Measurements from ENCODE around the gene TOP2B. TPM values are rescaled to one million over a fixed set of nuclear protein-coding genes. Genes with fewer than 3 reads are reported as not detected.
A peak's percentile ranks its signal among the peaks of the same experiment; 100 is the strongest.

Gene TOP2B
- total RNA-seq, 4 donors from 2014 or later: 56.1 to 274 (median 120) TPM

DNA sequence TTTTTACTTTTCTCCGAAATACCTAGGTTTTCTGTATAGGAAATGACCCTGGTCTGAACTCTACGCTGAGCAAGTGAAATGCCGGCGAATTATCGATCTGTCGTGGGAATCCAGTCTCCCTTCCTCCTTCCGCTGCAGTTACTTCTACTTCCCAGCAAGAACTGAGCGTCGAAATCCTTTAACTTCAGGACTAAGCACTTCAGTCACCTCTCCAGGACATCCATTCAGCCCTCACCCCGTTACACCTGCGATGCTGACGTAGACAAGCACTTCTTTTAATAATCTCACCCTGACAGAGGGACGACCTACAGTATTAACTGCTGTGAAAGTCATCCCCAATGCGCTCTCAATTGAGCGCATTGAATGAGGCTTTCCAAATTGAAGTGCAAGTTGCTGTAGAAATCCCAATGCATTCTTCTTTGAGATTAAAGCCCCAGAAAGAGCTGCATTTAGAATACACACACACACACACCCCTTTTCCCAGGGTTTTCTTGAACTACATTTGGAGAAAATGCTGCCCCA is 1.3 kb downstream of the TOP2B start:
- peak overlapping the region; percentile 97 to 100 for H3K27ac ChIP-seq
- H3K36me3 ChIP-seq: no peaks in the 10 kb centered on the region
- intact Hi-C loops (cut with DNase I; ENCODE audit: low total_unique reads): no loop called here
- H3K27me3 ChIP-seq: no peaks in the 10 kb centered on the region
- H3K9me3 ChIP-seq: no peaks in the 10 kb centered on the region
- DNase-seq: no peak
- peaks cover 12 to 15% of the 10 kb centered on the region in 2 donors for H3K4me1 ChIP-seq
- peak overlapping the region; percentile 65 to 93 for H3K4me3 ChIP-seq
- TF ChIP-seq, protein P1, sequence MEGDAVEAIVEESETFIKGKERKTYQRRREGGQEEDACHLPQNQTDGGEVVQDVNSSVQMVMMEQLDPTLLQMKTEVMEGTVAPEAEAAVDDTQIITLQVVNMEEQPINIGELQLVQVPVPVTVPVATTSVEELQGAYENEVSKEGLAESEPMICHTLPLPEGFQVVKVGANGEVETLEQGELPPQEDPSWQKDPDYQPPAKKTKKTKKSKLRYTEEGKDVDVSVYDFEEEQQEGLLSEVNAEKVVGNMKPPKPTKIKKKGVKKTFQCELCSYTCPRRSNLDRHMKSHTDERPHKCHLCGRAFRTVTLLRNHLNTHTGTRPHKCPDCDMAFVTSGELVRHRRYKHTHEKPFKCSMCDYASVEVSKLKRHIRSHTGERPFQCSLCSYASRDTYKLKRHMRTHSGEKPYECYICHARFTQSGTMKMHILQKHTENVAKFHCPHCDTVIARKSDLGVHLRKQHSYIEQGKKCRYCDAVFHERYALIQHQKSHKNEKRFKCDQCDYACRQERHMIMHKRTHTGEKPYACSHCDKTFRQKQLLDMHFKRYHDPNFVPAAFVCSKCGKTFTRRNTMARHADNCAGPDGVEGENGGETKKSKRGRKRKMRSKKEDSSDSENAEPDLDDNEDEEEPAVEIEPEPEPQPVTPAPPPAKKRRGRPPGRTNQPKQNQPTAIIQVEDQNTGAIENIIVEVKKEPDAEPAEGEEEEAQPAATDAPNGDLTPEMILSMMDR (IDR thresholded peaks at IDR 0.05): no peak
- TF ChIP-seq POLR2A (IDR thresholded peaks at IDR 0.05): no peak

DNA sequence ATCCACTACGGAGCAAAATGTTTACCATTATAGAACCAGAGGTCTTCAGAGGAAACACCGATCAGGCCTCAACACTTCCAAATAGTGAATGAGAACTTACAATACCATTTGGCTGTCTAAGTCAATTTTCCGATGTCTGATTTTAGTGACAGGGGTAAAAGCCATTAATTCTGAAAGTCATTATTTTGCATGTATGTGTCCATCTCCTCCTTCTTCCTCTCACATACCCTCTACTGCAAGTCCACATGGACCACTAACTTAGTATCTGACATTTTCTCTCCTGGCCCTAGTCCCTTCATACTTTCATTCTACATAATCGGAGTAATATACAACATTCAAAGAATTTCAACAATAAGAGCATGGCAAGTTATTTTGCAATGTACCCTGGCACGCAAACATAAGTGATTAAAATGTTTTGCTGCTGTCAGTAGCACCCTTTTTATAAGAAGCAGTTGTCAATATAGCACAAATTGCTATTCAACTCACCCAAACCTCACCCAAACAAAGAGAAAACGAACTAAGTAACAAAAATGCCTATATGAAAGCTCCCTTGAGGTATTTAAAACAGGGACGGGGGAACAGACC is 1.9 kb downstream of the TOP2B start:
- DNase-seq: no peak
- H3K4me3 ChIP-seq: peak overlapping the region; percentile 65 to 93
- intact Hi-C loops (cut with DNase I; ENCODE audit: low total_unique reads): no loop called here
- no peaks in the 10 kb centered on the region for H3K9me3 ChIP-seq
- peaks cover 12 to 15% of the 10 kb centered on the region in 2 donors for H3K4me1 ChIP-seq
- TF ChIP-seq POLR2A (IDR thresholded peaks at IDR 0.05): no peak
- TF ChIP-seq, protein P1 (IDR thresholded peaks at IDR 0.05): no peak
- no peaks in the 10 kb centered on the region for H3K36me3 ChIP-seq
- H3K27me3 ChIP-seq: no peaks in the 10 kb centered on the region
- peak overlapping the region; percentile 97 to 100 for H3K27ac ChIP-seq

DNA sequence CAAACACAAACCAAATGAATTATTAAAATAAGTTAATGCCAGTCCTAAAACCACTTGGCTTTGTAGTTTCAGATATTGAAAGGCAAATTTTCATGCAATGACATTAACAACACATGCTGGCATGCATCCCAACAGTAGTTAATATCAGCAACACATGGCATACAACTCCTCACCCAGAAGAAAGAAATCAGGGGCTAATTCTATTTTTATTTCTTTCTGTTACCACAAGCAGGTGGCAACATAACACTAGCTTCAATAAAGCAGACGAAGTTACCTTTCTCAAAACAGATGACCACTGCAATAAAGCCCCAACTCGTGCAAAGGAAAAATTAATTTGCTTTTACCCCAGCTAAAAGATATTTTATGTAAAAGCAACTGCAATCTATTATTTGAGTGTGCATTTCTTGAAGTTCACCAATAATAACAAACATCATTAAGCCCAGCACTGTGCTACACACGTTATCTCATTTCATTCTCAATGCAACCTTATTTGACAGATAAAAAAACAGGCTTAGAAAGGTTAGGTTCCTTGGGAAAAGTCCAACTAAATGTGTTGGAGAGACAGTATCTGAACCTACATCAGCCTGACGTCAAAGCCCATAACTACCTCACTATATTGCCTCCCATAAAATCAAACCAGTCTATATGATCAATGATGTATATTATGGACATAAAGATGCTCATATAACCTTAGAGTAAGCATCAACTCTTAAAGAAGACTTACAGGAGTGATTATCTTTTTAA is 2.8 kb downstream of the TOP2B start:
- H3K36me3 ChIP-seq: no peaks in the 10 kb centered on the region
- no peak for DNase-seq
- intact Hi-C loops (cut with DNase I; ENCODE audit: low total_unique reads): no loop called here
- peak overlapping the region in 1 of 2 donors; percentile 93 for H3K4me3 ChIP-seq
- TF ChIP-seq, protein P1 (IDR thresholded peaks at IDR 0.05): no peak
- TF ChIP-seq POLR2A (IDR thresholded peaks at IDR 0.05): no peak
- peaks cover 15 to 17% of the 10 kb centered on the region in 2 donors for H3K4me1 ChIP-seq
- no peaks in the 10 kb centered on the region for H3K9me3 ChIP-seq
- H3K27ac ChIP-seq: peak overlapping the region; percentile 97 to 100
- no peaks in the 10 kb centered on the region for H3K27me3 ChIP-seq

DNA sequence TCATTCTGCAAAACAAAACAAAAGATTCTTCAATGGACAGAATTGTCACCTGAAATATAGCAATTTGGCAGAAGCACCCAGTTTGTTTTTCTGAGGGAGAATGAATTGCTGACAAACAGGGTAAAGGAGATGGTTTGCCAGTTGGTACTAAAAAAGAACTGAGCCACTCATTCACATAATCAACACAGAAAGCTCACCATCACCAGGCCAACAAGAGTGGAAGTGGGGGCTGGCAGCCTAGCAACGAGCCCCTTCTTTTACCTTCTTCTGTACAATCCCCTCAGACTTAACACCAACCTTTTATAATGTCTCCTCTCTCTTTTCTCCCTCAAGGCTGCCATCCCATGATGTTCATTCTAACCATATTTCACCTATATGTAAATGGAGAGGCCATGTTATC is 5.9 kb downstream of the TOP2B start:
- Histone ChIP-seq H3K4me1 (peaks cover 15 to 21% of the 10 kb centered on the region in 2 donors), H3K27ac (no peak overlapping the region), H3K27me3 (no peaks in the 10 kb centered on the region), H3K36me3 (no peaks in the 10 kb centered on the region), H3K4me3 (no peak overlapping the region), H3K9me3 (no peaks in the 10 kb centered on the region)
- DNase-seq: no peak
- TF ChIP-seq POLR2A (IDR thresholded peaks at IDR 0.05): no peak
- TF ChIP-seq, protein P1 (IDR thresholded peaks at IDR 0.05): no peak
- intact Hi-C loops (cut with DNase I; ENCODE audit: low total_unique reads): no loop called here

DNA sequence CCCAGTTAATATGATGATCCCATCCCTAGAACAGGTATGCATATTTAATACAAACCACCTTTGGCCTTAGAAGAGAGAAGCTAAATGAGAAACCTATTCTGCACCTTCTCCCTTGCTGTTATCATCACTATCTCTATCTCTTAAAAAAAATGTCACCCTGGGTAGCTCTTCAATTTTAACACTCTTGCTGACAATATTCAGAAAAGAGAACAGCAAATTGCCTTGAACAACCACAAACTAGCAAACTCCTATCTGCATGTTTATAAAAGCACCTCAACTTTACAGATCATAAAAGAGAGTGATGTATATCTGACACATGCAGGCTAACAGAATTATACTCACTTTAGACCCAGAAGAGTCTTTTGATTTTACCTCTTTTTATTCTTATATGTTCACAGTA is 7.4 kb downstream of the TOP2B start:
- Histone ChIP-seq H3K36me3 (no peaks in the 10 kb centered on the region), H3K27me3 (no peaks in the 10 kb centered on the region), H3K27ac (no peak overlapping the region), H3K9me3 (no peaks in the 10 kb centered on the region), H3K4me1 (peaks cover 12 to 19% of the 10 kb centered on the region in 2 donors), H3K4me3 (no peak overlapping the region)
- TF ChIP-seq POLR2A (IDR thresholded peaks at IDR 0.05): no peak
- TF ChIP-seq, protein P1 (IDR thresholded peaks at IDR 0.05): no peak
- intact Hi-C loops (cut with DNase I; ENCODE audit: low total_unique reads): no loop called here
- no peak for DNase-seq

Measured in uterus (tissue), 4 donors.